ENCODE data around the gene SCIN. TPM values are rescaled to one million over a fixed set of nuclear protein-coding genes. Genes with fewer than 3 reads are reported as not detected.

Gene SCIN
- total RNA-seq, 1 experiment from 2014 or later: 0.39 TPM

DNA sequence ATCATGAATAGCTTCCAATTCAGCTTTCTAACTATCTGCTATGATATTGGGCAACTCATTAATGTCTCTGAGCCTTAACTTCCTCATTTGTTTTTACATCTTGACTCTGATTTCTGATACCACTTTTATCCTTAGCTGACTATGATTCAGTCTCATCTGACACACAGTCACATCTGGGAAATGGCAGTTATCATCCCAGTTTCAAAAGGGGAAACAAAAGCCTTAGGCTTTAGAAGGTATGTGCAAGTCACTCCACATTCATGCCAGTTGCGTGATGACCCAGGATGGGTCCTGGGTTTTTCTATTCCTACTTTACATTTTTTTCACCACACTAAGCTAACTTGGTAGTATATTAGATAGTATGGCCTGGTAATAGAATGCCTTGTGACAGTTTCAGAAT is 12.7 kb downstream of the SCIN start:
- no peak overlapping the region for H3K27ac ChIP-seq (ENCODE audit: low read depth, low read length, poor library complexity, severe bottlenecking)
- CTCF ChIA-PET: no interaction called here
- intact Hi-C loops (cut with micrococcal nuclease; ENCODE audit: unreplicated experiment): no loop called here
- POLR2A ChIA-PET (ENCODE audit: low non-redundant PET): no interaction called here
- H3K9me3 ChIP-seq (ENCODE audit: low read depth, low read length, poor library complexity, severe bottlenecking): no peaks in the 10 kb centered on the region
- no TSS peak for BruUV-seq (replicated peaks)
- no peak for DNase-seq (ENCODE audit: low spot score)
- TF ChIP-seq CTCF (conservative IDR thresholded peaks at IDR 0.05; ENCODE audit: low read depth, low read length) (no peak), EZH2 (IDR thresholded peaks at IDR 0.05; ENCODE audit: borderline replicate concordance, low read depth, low read length, poor library complexity, severe bottlenecking) (no peak)
- H3K36me3 ChIP-seq (ENCODE audit: insufficient read depth, low read length, poor library complexity, severe bottlenecking): no peaks in the 10 kb centered on the region
- no peak overlapping the region for H3K4me3 ChIP-seq (ENCODE audit: low read depth, low read length, poor library complexity, severe bottlenecking)
- H3K27me3 ChIP-seq (replicated peaks; ENCODE audit: insufficient read depth, low read depth, low read length, poor library complexity): no peaks in the 10 kb centered on the region
- H3K4me1 ChIP-seq (ENCODE audit: insufficient read depth, low read length, poor library complexity, severe bottlenecking): no peaks in the 10 kb centered on the region

DNA sequence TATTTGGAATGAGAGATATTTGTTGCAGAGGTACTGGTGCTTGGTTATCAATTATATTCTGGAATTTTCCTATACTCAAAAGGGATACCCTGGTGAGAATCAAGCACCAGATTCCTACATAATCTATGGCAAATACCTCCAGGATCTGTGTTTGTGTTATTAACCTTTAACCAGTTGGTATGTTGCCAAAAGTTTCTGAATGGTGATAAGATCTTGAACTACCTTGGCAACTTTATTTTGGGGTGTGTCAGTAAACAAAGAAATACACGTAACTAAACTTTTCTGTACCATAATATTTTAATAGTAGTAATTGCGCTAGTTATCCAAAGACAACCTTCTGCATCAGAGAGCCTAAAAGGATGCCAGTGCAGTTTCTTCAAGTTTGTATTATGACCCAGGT is 13.4 kb downstream of the SCIN start:
- H3K4me3 ChIP-seq (ENCODE audit: low read depth, low read length, poor library complexity, severe bottlenecking): no peak overlapping the region
- DNase-seq (ENCODE audit: low spot score): no peak
- ChIA-PET CTCF (no interaction called here), POLR2A (ENCODE audit: low non-redundant PET) (no interaction called here)
- BruUV-seq (replicated peaks): no TSS peak
- no peak overlapping the region for H3K27ac ChIP-seq (ENCODE audit: low read depth, low read length, poor library complexity, severe bottlenecking)
- intact Hi-C loops (cut with micrococcal nuclease; ENCODE audit: unreplicated experiment): no loop called here
- H3K4me1 ChIP-seq (ENCODE audit: insufficient read depth, low read length, poor library complexity, severe bottlenecking): no peaks in the 10 kb centered on the region
- H3K36me3 ChIP-seq (ENCODE audit: insufficient read depth, low read length, poor library complexity, severe bottlenecking): no peaks in the 10 kb centered on the region
- H3K27me3 ChIP-seq (replicated peaks; ENCODE audit: insufficient read depth, low read depth, low read length, poor library complexity): no peaks in the 10 kb centered on the region
- no peak for TF ChIP-seq EZH2 (IDR thresholded peaks at IDR 0.05; ENCODE audit: borderline replicate concordance, low read depth, low read length, poor library complexity, severe bottlenecking)
- TF ChIP-seq CTCF (conservative IDR thresholded peaks at IDR 0.05; ENCODE audit: low read depth, low read length): no peak
- H3K9me3 ChIP-seq (ENCODE audit: low read depth, low read length, poor library complexity, severe bottlenecking): no peaks in the 10 kb centered on the region

DNA sequence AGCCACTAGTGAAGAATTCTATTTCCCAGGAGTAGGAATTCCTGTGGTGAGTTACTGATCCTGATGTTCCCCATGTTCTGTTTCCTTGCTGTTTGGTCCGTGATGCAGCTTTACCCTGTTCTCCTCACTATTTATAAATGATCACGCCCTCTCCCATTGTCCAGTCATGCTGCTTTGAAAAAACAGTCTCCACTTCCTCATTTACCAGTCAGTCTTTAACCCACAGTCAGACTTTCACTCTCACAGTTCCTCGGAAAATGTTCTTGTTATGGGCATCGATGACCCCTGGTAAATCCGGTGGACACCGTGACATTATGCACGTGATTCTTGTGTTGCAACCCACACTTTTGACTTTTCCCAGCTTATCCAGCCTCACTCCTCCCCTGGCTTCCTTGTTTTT is 14.4 kb downstream of the SCIN start:
- CTCF ChIA-PET: no interaction called here
- no peaks in the 10 kb centered on the region for H3K36me3 ChIP-seq (ENCODE audit: insufficient read depth, low read length, poor library complexity, severe bottlenecking)
- H3K9me3 ChIP-seq (ENCODE audit: low read depth, low read length, poor library complexity, severe bottlenecking): no peaks in the 10 kb centered on the region
- no peak overlapping the region for H3K4me3 ChIP-seq (ENCODE audit: low read depth, low read length, poor library complexity, severe bottlenecking)
- no peaks in the 10 kb centered on the region for H3K27me3 ChIP-seq (replicated peaks; ENCODE audit: insufficient read depth, low read depth, low read length, poor library complexity)
- H3K27ac ChIP-seq (ENCODE audit: low read depth, low read length, poor library complexity, severe bottlenecking): no peak overlapping the region
- intact Hi-C loops (cut with micrococcal nuclease; ENCODE audit: unreplicated experiment): no loop called here
- no peak for DNase-seq (ENCODE audit: low spot score)
- POLR2A ChIA-PET (ENCODE audit: low non-redundant PET): no interaction called here
- H3K4me1 ChIP-seq (ENCODE audit: insufficient read depth, low read length, poor library complexity, severe bottlenecking): no peaks in the 10 kb centered on the region
- BruUV-seq (replicated peaks): no TSS peak
- TF ChIP-seq CTCF (conservative IDR thresholded peaks at IDR 0.05; ENCODE audit: low read depth, low read length) (no peak), EZH2 (IDR thresholded peaks at IDR 0.05; ENCODE audit: borderline replicate concordance, low read depth, low read length, poor library complexity, severe bottlenecking) (no peak)

Measured in A673 (cell line).